ENCODE measurements around the gene TBC1D22A. TPM values are rescaled to one million over a fixed set of nuclear protein-coding genes. Genes with fewer than 3 reads are reported as not detected.
A peak's percentile ranks its signal among the peaks of the same experiment; 100 is the strongest.

TBC1D22A gene
- total and polyA plus RNA-seq, 4 experiments from 2014 or later: 20.6 to 49.2 (median 36.7) TPM

GRCh38 chr22:46775850-46776826 lies 13.7 kb downstream of the TBC1D22A start:
- Histone ChIP-seq H3K27me3 (ENCODE audit: insufficient read depth, low read length) (no peaks in the 10 kb centered on the region), H3K4me1 (ENCODE audit: insufficient read depth, low read length) (peaks cover 67% of the 10 kb centered on the region), H3K4me3 (ENCODE audit: low read length in 2 of 2) (peak overlapping the region in 1 of 2 donors; percentile 2), H3K9me3 (ENCODE audit: control insufficient read depth in 1 of 2, low read length in 2 of 2) (no peaks in the 10 kb centered on the region), H3K36me3 (ENCODE audit: insufficient read depth, low read length) (no peaks in the 10 kb centered on the region), H3K27ac (ENCODE audit: low read depth, low read length) (peak overlapping the region; percentile 73)
- ChIA-PET POLR2A (ENCODE audit: partially characterized antibody) (interaction anchor here (0.8 to 4.3 kb wide), 9 partner anchors 8 to 45 kb away, joined by 3 to 51 read pairs (median 10); partner anchors contain the start of gene TBC1D22A), CTCF (ENCODE audit: partially characterized antibody) (interaction anchor here (3.3 to 3.9 kb wide), 2 partner anchors 18 to 26 kb away, joined by 19 to 25 read pairs; no protein-coding TSS in a partner anchor)
- Mint-ChIP-seq H3K4me3 (peak overlapping the region in 7 of 8 donors; percentile 62 to 87 (median 75)), H3K4me1 (peaks cover 46 to 83% (median 61%) of the 10 kb centered on the region in 4 donors), H3K9me3 (no peaks in the 10 kb centered on the region), H3K27me3 (no peaks in the 10 kb centered on the region), H3K27ac (peak overlapping the region; percentile 91 to 98 (median 93)), H3K36me3 (peaks cover 7 to 10% of the 10 kb centered on the region in 2 donors)
- intact Hi-C loops (cut with micrococcal nuclease): loop anchor here (2.0 kb wide), 1 partner anchor 15 kb away; no protein-coding TSS in a partner anchor
- no peak for DNase-seq

GRCh38 chr22:46776876-46777608 lies 14.6 kb downstream of the TBC1D22A start:
- no peaks in the 10 kb centered on the region for H3K27me3 Mint-ChIP-seq
- H3K9me3 Mint-ChIP-seq: no peaks in the 10 kb centered on the region
- peak overlapping the region; percentile 73 for H3K27ac ChIP-seq (ENCODE audit: low read depth, low read length)
- CTCF ChIA-PET (ENCODE audit: partially characterized antibody): interaction anchor here (1.5 kb wide), 1 partner anchor 38 kb away, joined by 4 read pairs; no protein-coding TSS in a partner anchor
- POLR2A ChIA-PET (ENCODE audit: partially characterized antibody): interaction anchor here (1.0 to 4.3 kb wide), 4 partner anchors 14 to 46 kb away, joined by 3 to 23 read pairs (median 12); partner anchors contain the start of gene TBC1D22A
- H3K4me1 ChIP-seq (ENCODE audit: insufficient read depth, low read length): peaks cover 63% of the 10 kb centered on the region
- peaks cover 7 to 13% of the 10 kb centered on the region in 2 donors for H3K36me3 Mint-ChIP-seq
- no peaks in the 10 kb centered on the region for H3K27me3 ChIP-seq (ENCODE audit: insufficient read depth, low read length)
- no peaks in the 10 kb centered on the region for H3K36me3 ChIP-seq (ENCODE audit: insufficient read depth, low read length)
- peak overlapping the region; percentile 21 to 87 (median 71) for H3K4me3 Mint-ChIP-seq
- H3K4me1 Mint-ChIP-seq: peaks cover 48 to 85% (median 59%) of the 10 kb centered on the region in 4 donors
- no peak overlapping the region for H3K4me3 ChIP-seq (ENCODE audit: low read length in 2 of 2)
- H3K27ac Mint-ChIP-seq: peak overlapping the region; percentile 91 to 98 (median 93)
- H3K9me3 ChIP-seq (ENCODE audit: control insufficient read depth in 1 of 2, low read length in 2 of 2): no peaks in the 10 kb centered on the region
- no peak for DNase-seq
- intact Hi-C loops (cut with micrococcal nuclease): no loop called here

- CTCF ChIA-PET (ENCODE audit: partially characterized antibody): interaction anchor here (0.9 to 1.5 kb wide), 3 partner anchors 15 to 214 kb away, joined by 4 to 5 read pairs (median 4); partner anchors contain the start of gene TBC1D22A
- peak overlapping the region; percentile 21 to 87 (median 62) for H3K4me3 Mint-ChIP-seq
- no peaks in the 10 kb centered on the region for H3K9me3 ChIP-seq (ENCODE audit: control insufficient read depth in 1 of 2, low read length in 2 of 2)
- no peaks in the 10 kb centered on the region for H3K27me3 ChIP-seq (ENCODE audit: insufficient read depth, low read length)
- H3K27ac Mint-ChIP-seq: peak overlapping the region; percentile 91 to 98 (median 93)
- intact Hi-C loops (cut with micrococcal nuclease): no loop called here
- POLR2A ChIA-PET (ENCODE audit: partially characterized antibody): interaction anchor here (1.3 to 2.8 kb wide), 2 partner anchors 15 to 47 kb away, joined by 3 to 18 read pairs; partner anchors contain the start of gene TBC1D22A
- peaks cover 63% of the 10 kb centered on the region for H3K4me1 ChIP-seq (ENCODE audit: insufficient read depth, low read length)
- H3K9me3 Mint-ChIP-seq: no peaks in the 10 kb centered on the region
- H3K4me3 ChIP-seq (ENCODE audit: low read length in 2 of 2): no peak overlapping the region
- no peaks in the 10 kb centered on the region for H3K27me3 Mint-ChIP-seq
- no peaks in the 10 kb centered on the region for H3K36me3 ChIP-seq (ENCODE audit: insufficient read depth, low read length)
- peaks cover 50 to 91% (median 62%) of the 10 kb centered on the region in 4 donors for H3K4me1 Mint-ChIP-seq
- H3K27ac ChIP-seq (ENCODE audit: low read depth, low read length): peak overlapping the region; percentile 73
- H3K36me3 Mint-ChIP-seq: peaks cover 7 to 16% of the 10 kb centered on the region in 2 donors
- DNase-seq: peak in 2 of 5 donors; percentile 18 to 25
Observed at GRCh38 chr22:46777609-46777970, 15.1 kb downstream of the TBC1D22A start.

- Histone ChIP-seq H3K36me3 (ENCODE audit: insufficient read depth, low read length) (no peaks in the 10 kb centered on the region), H3K4me3 (ENCODE audit: low read length in 2 of 2) (no peak overlapping the region), H3K4me1 (ENCODE audit: insufficient read depth, low read length) (peaks cover 49% of the 10 kb centered on the region), H3K27me3 (ENCODE audit: insufficient read depth, low read length) (no peaks in the 10 kb centered on the region), H3K27ac (ENCODE audit: low read depth, low read length) (no peak overlapping the region), H3K9me3 (ENCODE audit: control insufficient read depth in 1 of 2, low read length in 2 of 2) (no peaks in the 10 kb centered on the region)
- H3K9me3 Mint-ChIP-seq: no peaks in the 10 kb centered on the region
- CTCF ChIA-PET (ENCODE audit: partially characterized antibody): no interaction called here
- no peak overlapping the region for H3K4me3 Mint-ChIP-seq
- H3K27me3 Mint-ChIP-seq: no peaks in the 10 kb centered on the region
- peaks cover 50 to 87% (median 59%) of the 10 kb centered on the region in 4 donors for H3K4me1 Mint-ChIP-seq
- POLR2A ChIA-PET (ENCODE audit: partially characterized antibody): interaction anchor here (1.4 to 2.8 kb wide), 2 partner anchors 12 to 16 kb away, joined by 4 to 18 read pairs; partner anchors contain the start of gene TBC1D22A
- intact Hi-C loops (cut with micrococcal nuclease): no loop called here
- no peak for DNase-seq
- peak overlapping the region in 5 of 7 donors; percentile 17 to 78 (median 65) for H3K27ac Mint-ChIP-seq
- H3K36me3 Mint-ChIP-seq: peaks cover 12 to 14% of the 10 kb centered on the region in 2 donors
Observed at GRCh38 chr22:46779023-46779422, 16.6 kb downstream of the TBC1D22A start.

GRCh38 chr22:46779651-46780050 lies 17.2 kb downstream of the TBC1D22A start:
- Histone ChIP-seq H3K4me3 (ENCODE audit: low read length in 2 of 2) (no peak overlapping the region), H3K27me3 (ENCODE audit: insufficient read depth, low read length) (no peaks in the 10 kb centered on the region), H3K4me1 (ENCODE audit: insufficient read depth, low read length) (peaks cover 43% of the 10 kb centered on the region), H3K27ac (ENCODE audit: low read depth, low read length) (no peak overlapping the region), H3K9me3 (ENCODE audit: control insufficient read depth in 1 of 2, low read length in 2 of 2) (no peaks in the 10 kb centered on the region), H3K36me3 (ENCODE audit: insufficient read depth, low read length) (no peaks in the 10 kb centered on the region)
- CTCF ChIA-PET (ENCODE audit: partially characterized antibody): interaction anchor here (1.6 to 2.1 kb wide), 3 partner anchors 10 to 24 kb away, joined by 5 to 9 read pairs (median 6); no protein-coding TSS in a partner anchor
- intact Hi-C loops (cut with micrococcal nuclease): no loop called here
- no peak for DNase-seq
- no peaks in the 10 kb centered on the region for H3K9me3 Mint-ChIP-seq
- POLR2A ChIA-PET (ENCODE audit: partially characterized antibody): interaction anchor here (1.4 kb wide), 2 partner anchors 10 to 11 kb away, joined by 3 to 4 read pairs; no protein-coding TSS in a partner anchor
- H3K4me3 Mint-ChIP-seq: no peak overlapping the region
- H3K27ac Mint-ChIP-seq: peak overlapping the region in 6 of 7 donors; percentile 8 to 84 (median 27)
- H3K27me3 Mint-ChIP-seq: no peaks in the 10 kb centered on the region
- peaks cover 45 to 81% (median 56%) of the 10 kb centered on the region in 4 donors for H3K4me1 Mint-ChIP-seq
- peaks cover 12 to 13% of the 10 kb centered on the region in 2 donors for H3K36me3 Mint-ChIP-seq

GRCh38 chr22:46780453-46780852 lies 18.0 kb downstream of the TBC1D22A start:
- H3K27me3 Mint-ChIP-seq: no peaks in the 10 kb centered on the region
- no peaks in the 10 kb centered on the region for H3K9me3 Mint-ChIP-seq
- no peaks in the 10 kb centered on the region for H3K27me3 ChIP-seq (ENCODE audit: insufficient read depth, low read length)
- DNase-seq: no peak
- POLR2A ChIA-PET (ENCODE audit: partially characterized antibody): interaction anchor here (1.4 kb wide), 2 partner anchors 10 to 11 kb away, joined by 3 to 4 read pairs; no protein-coding TSS in a partner anchor
- peaks cover 35% of the 10 kb centered on the region for H3K4me1 ChIP-seq (ENCODE audit: insufficient read depth, low read length)
- peaks cover 39 to 73% (median 55%) of the 10 kb centered on the region in 4 donors for H3K4me1 Mint-ChIP-seq
- H3K4me3 ChIP-seq (ENCODE audit: low read length in 2 of 2): no peak overlapping the region
- peak overlapping the region in 3 of 7 donors; percentile 32 to 71 (median 64) for H3K27ac Mint-ChIP-seq
- intact Hi-C loops (cut with micrococcal nuclease): no loop called here
- no peaks in the 10 kb centered on the region for H3K9me3 ChIP-seq (ENCODE audit: control insufficient read depth in 1 of 2, low read length in 2 of 2)
- H3K27ac ChIP-seq (ENCODE audit: low read depth, low read length): no peak overlapping the region
- CTCF ChIA-PET (ENCODE audit: partially characterized antibody): interaction anchor here (1.0 to 2.1 kb wide), 4 partner anchors 11 to 32 kb away, joined by 3 to 9 read pairs (median 6); no protein-coding TSS in a partner anchor
- H3K36me3 Mint-ChIP-seq: peaks cover 12% of the 10 kb centered on the region in 2 donors
- no peaks in the 10 kb centered on the region for H3K36me3 ChIP-seq (ENCODE audit: insufficient read depth, low read length)
- H3K4me3 Mint-ChIP-seq: no peak overlapping the region

All from CD4-positive, alpha-beta memory T cell (primary cell).